ENCODE measurements around the gene TAF15. TPM values are rescaled to one million over a fixed set of nuclear protein-coding genes. Genes with fewer than 3 reads are reported as not detected.

TAF15 gene
- total and polyA plus RNA-seq, 2 donors (not counting 1 experiment from before 2014, with no cell fraction given) = 51.0 to 246 TPM

GRCh38 chr17:35867574-35867973 lies 58.3 kb downstream of the TAF15 start:
- Mint-ChIP-seq H3K4me3 (no peak overlapping the region), H3K27me3 (no peaks in the 10 kb centered on the region), H3K27ac (no peak overlapping the region), H3K9me3 (ENCODE audit: insufficient read depth) (no peaks in the 10 kb centered on the region), H3K4me1 (peaks cover 10% of the 10 kb centered on the region)
- Histone ChIP-seq H3K27me3 (replicated peaks in 1 of 4; ENCODE audit: control extremely low read depth in 1 of 4, control insufficient read depth in 3 of 4, insufficient read depth in 4 of 4, low read length in 3 of 4) (peaks cover 0 to 2% (median 0%) of the 10 kb centered on the region in 4 experiments), H4K20me1 (ENCODE audit: control insufficient read depth, insufficient read depth, low read length, poor library complexity, severe bottlenecking) (no peaks in the 10 kb centered on the region), H3K4me3 (ENCODE audit: control extremely low read depth in 1 of 5, extremely low read depth in 1 of 5, insufficient read depth in 1 of 5, low read depth in 2 of 5, low read length in 4 of 5) (no peak overlapping the region), H3K4me1 (ENCODE audit: control insufficient read depth in 2 of 2, insufficient read depth in 2 of 2, low read length in 2 of 2) (peaks cover 0 to 5% of the 10 kb centered on the region in 2 donors), H2AFZ (ENCODE audit: insufficient read depth, low read depth, low read length, poor library complexity, severe bottlenecking) (no peak overlapping the region), H3K36me3 (replicated peaks in 1 of 2; ENCODE audit: control extremely low read depth in 1 of 2, control insufficient read depth in 1 of 2, extremely low read depth in 1 of 2, insufficient read depth in 2 of 2, low read length in 1 of 2) (no peaks in the 10 kb centered on the region), H3K79me2 (ENCODE audit: control insufficient read depth, insufficient read depth, low read length) (no peaks in the 10 kb centered on the region), H3K27ac (ENCODE audit: low read length in 2 of 2) (no peak overlapping the region), H3K9ac (ENCODE audit: low read length) (no peak overlapping the region), H3K4me2 (replicated peaks; ENCODE audit: low read depth, low read length, poor library complexity, severe bottlenecking) (no peak overlapping the region), H3K9me3 (ENCODE audit: control extremely low read depth in 1 of 3, control insufficient read depth in 2 of 3, insufficient read depth in 1 of 3, low read length in 2 of 3) (no peaks in the 10 kb centered on the region)
- TF ChIP-seq, protein P1, sequence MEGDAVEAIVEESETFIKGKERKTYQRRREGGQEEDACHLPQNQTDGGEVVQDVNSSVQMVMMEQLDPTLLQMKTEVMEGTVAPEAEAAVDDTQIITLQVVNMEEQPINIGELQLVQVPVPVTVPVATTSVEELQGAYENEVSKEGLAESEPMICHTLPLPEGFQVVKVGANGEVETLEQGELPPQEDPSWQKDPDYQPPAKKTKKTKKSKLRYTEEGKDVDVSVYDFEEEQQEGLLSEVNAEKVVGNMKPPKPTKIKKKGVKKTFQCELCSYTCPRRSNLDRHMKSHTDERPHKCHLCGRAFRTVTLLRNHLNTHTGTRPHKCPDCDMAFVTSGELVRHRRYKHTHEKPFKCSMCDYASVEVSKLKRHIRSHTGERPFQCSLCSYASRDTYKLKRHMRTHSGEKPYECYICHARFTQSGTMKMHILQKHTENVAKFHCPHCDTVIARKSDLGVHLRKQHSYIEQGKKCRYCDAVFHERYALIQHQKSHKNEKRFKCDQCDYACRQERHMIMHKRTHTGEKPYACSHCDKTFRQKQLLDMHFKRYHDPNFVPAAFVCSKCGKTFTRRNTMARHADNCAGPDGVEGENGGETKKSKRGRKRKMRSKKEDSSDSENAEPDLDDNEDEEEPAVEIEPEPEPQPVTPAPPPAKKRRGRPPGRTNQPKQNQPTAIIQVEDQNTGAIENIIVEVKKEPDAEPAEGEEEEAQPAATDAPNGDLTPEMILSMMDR (IDR thresholded peaks at IDR 0.05) = no peak
- ChIA-PET CTCF (no interaction called here), POLR2A (no interaction called here)
- no CpG with 5 or more reads among the region's 3 CpGs for WGBS (ENCODE audit: insufficient coverage)
- DNase-seq = no peak
- no peak for ATAC-seq (ENCODE audit: low read depth)
- intact Hi-C loops (cut with micrococcal nuclease) = no loop called here

DNA sequence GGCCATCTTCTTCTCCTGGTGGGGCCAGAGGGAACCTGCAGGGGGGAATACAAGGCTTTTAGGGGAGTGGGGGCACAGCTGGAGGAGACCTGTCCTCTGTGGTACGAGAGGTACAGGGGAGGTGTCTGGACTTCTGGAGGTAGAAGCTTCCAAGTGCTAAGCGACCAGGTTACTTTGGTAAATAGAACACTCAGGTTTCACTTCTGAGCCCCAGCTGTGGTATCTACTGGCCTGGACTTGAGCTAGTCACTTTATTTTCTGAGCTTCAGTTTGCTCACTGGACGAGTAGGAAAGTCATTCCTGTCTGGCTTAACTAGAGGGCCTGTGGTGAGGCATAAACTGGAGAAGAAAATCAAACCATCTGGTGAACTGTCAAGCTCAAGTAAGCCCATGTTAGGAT lies 59.5 kb downstream of the TAF15 start, which contains the start of gene HEATR9:
TSS of gene HEATR9 (minus strand) at position 155 of the 400 bp plus-strand sequence. CDS start at position 6, 149 bp downstream.
- no peak for DNase-seq
- Histone ChIP-seq H4K20me1 (ENCODE audit: control insufficient read depth, insufficient read depth, low read length, poor library complexity, severe bottlenecking) (no peaks in the 10 kb centered on the region), H3K4me1 (ENCODE audit: control insufficient read depth in 2 of 2, insufficient read depth in 2 of 2, low read length in 2 of 2) (peaks cover 0 to 5% of the 10 kb centered on the region in 2 donors), H3K27ac (ENCODE audit: low read length in 2 of 2) (no peak within 1 kb of the TSS), H3K9me3 (ENCODE audit: control extremely low read depth in 1 of 3, control insufficient read depth in 2 of 3, insufficient read depth in 1 of 3, low read length in 2 of 3) (no peaks in the 10 kb centered on the region), H3K79me2 (ENCODE audit: control insufficient read depth, insufficient read depth, low read length) (no peaks in the 10 kb centered on the region), H3K36me3 (replicated peaks in 1 of 2; ENCODE audit: control extremely low read depth in 1 of 2, control insufficient read depth in 1 of 2, extremely low read depth in 1 of 2, insufficient read depth in 2 of 2, low read length in 1 of 2) (no peaks in the 10 kb centered on the region), H3K4me2 (replicated peaks; ENCODE audit: low read depth, low read length, poor library complexity, severe bottlenecking) (no peak within 1 kb of the TSS), H3K27me3 (replicated peaks in 1 of 4; ENCODE audit: control extremely low read depth in 1 of 4, control insufficient read depth in 3 of 4, insufficient read depth in 4 of 4, low read length in 3 of 4) (peaks cover 0 to 2% (median 0%) of the 10 kb centered on the region in 4 experiments), H3K9ac (ENCODE audit: low read length) (no peak within 1 kb of the TSS), H3K4me3 (ENCODE audit: control extremely low read depth in 1 of 5, extremely low read depth in 1 of 5, insufficient read depth in 1 of 5, low read depth in 2 of 5, low read length in 4 of 5) (no peak within 1 kb of the TSS), H2AFZ (ENCODE audit: insufficient read depth, low read depth, low read length, poor library complexity, severe bottlenecking) (no peak within 1 kb of the TSS)
- intact Hi-C loops (cut with micrococcal nuclease) = no loop called here
- no peak within 1 kb of the TSS for H3K27ac Mint-ChIP-seq
- 96% methylated on average over 3 of the region's 3 CpGs for WGBS (ENCODE audit: insufficient coverage)
- H3K4me1 Mint-ChIP-seq = peaks cover 10% of the 10 kb centered on the region
- TF ChIP-seq, protein P1 (IDR thresholded peaks at IDR 0.05) = no peak
- ATAC-seq (ENCODE audit: low read depth) = no peak
- no peaks in the 10 kb centered on the region for H3K9me3 Mint-ChIP-seq (ENCODE audit: insufficient read depth)
- ChIA-PET CTCF (no interaction called here), POLR2A (no interaction called here)
- H3K4me3 Mint-ChIP-seq = no peak within 1 kb of the TSS
- H3K27me3 Mint-ChIP-seq = no peaks in the 10 kb centered on the region

All from B cell (primary cell).